Measurements from ENCODE around the gene CCDC85C. TPM values are rescaled to one million over a fixed set of nuclear protein-coding genes. Genes with fewer than 3 reads are reported as not detected.

Gene CCDC85C
- total RNA-seq, 1 donor from 2014 or later = 4.4 TPM

- Mint-ChIP-seq H3K36me3 (ENCODE audit: unreplicated experiment) (no peaks in the 10 kb centered on the region), H3K4me3 (ENCODE audit: unreplicated experiment) (no peak overlapping the region), H3K27ac (ENCODE audit: unreplicated experiment) (peak overlapping the region; percentile 81), H3K4me1 (ENCODE audit: unreplicated experiment) (peaks cover 57% of the 10 kb centered on the region), H3K9me3 (ENCODE audit: unreplicated experiment) (no peaks in the 10 kb centered on the region), H3K27me3 (ENCODE audit: unreplicated experiment) (no peaks in the 10 kb centered on the region)
- TF ChIP-seq, protein P1, sequence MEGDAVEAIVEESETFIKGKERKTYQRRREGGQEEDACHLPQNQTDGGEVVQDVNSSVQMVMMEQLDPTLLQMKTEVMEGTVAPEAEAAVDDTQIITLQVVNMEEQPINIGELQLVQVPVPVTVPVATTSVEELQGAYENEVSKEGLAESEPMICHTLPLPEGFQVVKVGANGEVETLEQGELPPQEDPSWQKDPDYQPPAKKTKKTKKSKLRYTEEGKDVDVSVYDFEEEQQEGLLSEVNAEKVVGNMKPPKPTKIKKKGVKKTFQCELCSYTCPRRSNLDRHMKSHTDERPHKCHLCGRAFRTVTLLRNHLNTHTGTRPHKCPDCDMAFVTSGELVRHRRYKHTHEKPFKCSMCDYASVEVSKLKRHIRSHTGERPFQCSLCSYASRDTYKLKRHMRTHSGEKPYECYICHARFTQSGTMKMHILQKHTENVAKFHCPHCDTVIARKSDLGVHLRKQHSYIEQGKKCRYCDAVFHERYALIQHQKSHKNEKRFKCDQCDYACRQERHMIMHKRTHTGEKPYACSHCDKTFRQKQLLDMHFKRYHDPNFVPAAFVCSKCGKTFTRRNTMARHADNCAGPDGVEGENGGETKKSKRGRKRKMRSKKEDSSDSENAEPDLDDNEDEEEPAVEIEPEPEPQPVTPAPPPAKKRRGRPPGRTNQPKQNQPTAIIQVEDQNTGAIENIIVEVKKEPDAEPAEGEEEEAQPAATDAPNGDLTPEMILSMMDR (IDR thresholded peaks at IDR 0.05) = no peak
- DNase-seq (ENCODE audit: extremely low spot score, unreplicated experiment) = no peak
These were observed 71.7 kb downstream of the CCDC85C start for GRCh38 chr14:99532310-99532709.

DNA sequence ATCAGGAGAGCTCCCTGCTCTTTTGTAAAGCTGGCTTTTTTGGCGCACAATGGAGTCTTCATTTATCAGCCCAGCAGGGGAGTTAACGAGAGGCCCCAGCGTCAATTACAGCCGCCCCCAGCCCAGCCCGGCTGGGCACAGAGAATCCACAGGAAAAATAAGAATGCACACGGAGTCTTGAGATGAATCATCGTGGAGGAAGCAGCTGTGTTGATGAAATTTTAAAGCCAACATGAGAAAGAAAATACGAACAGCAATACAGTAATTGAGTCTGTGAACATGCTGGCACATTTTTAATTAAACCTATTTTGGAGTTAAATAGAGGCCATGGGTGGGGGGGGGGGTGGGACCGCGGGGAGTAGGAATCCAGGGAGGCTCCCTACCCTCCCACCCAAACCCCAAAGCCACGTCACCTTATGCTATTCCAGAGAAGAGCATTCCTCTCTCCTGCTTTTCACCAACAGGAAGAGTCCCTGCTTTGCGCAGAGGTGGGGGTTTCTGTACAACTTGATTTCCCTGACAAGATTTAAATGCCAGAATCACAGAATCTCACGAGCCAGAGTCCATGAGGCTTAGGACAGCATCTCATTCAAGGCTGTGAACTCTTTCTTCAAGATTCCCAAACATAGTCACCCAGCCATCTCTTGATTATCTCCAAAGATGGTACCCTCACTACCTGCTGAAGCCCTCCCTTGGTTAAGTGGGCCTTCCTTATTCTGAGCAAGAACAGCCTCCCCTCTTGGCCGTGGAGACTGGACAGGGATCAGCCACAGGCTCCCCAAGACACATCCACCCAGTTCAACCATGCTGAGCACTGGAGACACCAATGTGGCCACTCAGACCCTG, 72.5 kb downstream of the CCDC85C start:
- Mint-ChIP-seq H3K27ac (ENCODE audit: unreplicated experiment) (peak overlapping the region; percentile 92), H3K36me3 (ENCODE audit: unreplicated experiment) (no peaks in the 10 kb centered on the region), H3K4me3 (ENCODE audit: unreplicated experiment) (peak overlapping the region; percentile 14), H3K27me3 (ENCODE audit: unreplicated experiment) (no peaks in the 10 kb centered on the region), H3K4me1 (ENCODE audit: unreplicated experiment) (peaks cover 53% of the 10 kb centered on the region), H3K9me3 (ENCODE audit: unreplicated experiment) (no peaks in the 10 kb centered on the region)
- TF ChIP-seq, protein P1 (IDR thresholded peaks at IDR 0.05) = no peak
- DNase-seq (ENCODE audit: extremely low spot score, unreplicated experiment) = no peak

- peak overlapping the region; percentile 92 for H3K27ac Mint-ChIP-seq (ENCODE audit: unreplicated experiment)
These were observed 73.4 kb downstream of the CCDC85C start for GRCh38 chr14:99530407-99531155.

GRCh38 chr14:99529899-99530298, 74.1 kb downstream of the CCDC85C start:
- peaks cover 49% of the 10 kb centered on the region for H3K4me1 Mint-ChIP-seq (ENCODE audit: unreplicated experiment)
- no peaks in the 10 kb centered on the region for H3K36me3 Mint-ChIP-seq (ENCODE audit: unreplicated experiment)
- H3K4me3 Mint-ChIP-seq (ENCODE audit: unreplicated experiment) = no peak overlapping the region
- no peaks in the 10 kb centered on the region for H3K27me3 Mint-ChIP-seq (ENCODE audit: unreplicated experiment)
- TF ChIP-seq, protein P1 (IDR thresholded peaks at IDR 0.05) = no peak
- DNase-seq (ENCODE audit: extremely low spot score, unreplicated experiment) = no peak
- H3K27ac Mint-ChIP-seq (ENCODE audit: unreplicated experiment) = peak overlapping the region; percentile 92
- no peaks in the 10 kb centered on the region for H3K9me3 Mint-ChIP-seq (ENCODE audit: unreplicated experiment)

More at GRCh38 chr14:99530407-99531155, 73.4 kb downstream of the CCDC85C start:
- DNase-seq (ENCODE audit: extremely low spot score, unreplicated experiment) = no peak
- Mint-ChIP-seq H3K4me3 (ENCODE audit: unreplicated experiment) (no peak overlapping the region), H3K4me1 (ENCODE audit: unreplicated experiment) (peaks cover 49% of the 10 kb centered on the region), H3K27me3 (ENCODE audit: unreplicated experiment) (no peaks in the 10 kb centered on the region), H3K9me3 (ENCODE audit: unreplicated experiment) (no peaks in the 10 kb centered on the region), H3K36me3 (ENCODE audit: unreplicated experiment) (no peaks in the 10 kb centered on the region)
- TF ChIP-seq, protein P1 (IDR thresholded peaks at IDR 0.05) = no peak
